ENCODE data around the gene TMPRSS13.

DNA sequence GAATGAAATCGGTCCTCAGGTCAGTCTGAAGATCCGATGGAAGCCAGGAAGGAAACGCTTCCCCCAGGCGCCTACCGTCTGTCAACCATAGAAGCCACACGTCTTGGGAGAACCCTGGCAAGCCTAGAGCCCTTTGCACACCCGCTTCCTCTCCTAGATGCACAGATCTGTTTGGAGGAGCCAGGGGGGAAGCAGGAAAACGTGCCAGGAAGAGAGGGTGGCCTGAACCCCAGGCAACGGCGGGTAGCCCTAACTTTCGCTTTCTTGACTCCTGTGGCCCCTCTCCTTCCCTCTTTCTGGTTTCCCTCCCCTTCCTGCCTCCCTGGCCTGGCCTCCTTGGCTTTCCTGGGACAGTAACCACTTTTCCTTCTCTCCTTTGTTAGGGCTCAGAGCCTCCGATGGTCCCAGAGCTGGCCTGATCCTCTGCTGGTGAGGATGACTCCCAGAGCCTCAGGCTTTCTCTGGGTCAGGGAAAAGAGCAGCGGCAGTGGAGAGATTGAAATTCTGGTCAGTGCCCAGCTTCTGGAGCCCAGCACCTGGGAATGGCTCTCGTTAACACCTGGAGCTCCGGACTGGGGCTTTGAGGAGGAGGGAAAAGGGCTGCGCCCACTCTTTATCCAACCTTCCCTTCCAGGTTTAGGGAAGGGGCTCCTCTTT is 54.8 kb downstream of the TMPRSS13 start:
- TF ChIP-seq CTCF (IDR thresholded peaks at IDR 0.05) (no peak), POLR2AphosphoS5 (IDR thresholded peaks at IDR 0.05) (no peak)
